ENCODE data around the gene KLHL1. TPM values are rescaled to one million over a fixed set of nuclear protein-coding genes. Genes with fewer than 3 reads are reported as not detected.

KLHL1 gene
- total and polyA plus RNA-seq, 4 donors, result 0.14 TPM; not detected in 3

- 71 to 88% methylated on average over 1 of the region's 1 CpG for WGBS, 2 donors
- peak in 1 of 3 donors; percentile 52 for DNase-seq
- TF ChIP-seq CTCF (IDR thresholded peaks at IDR 0.05; ENCODE audit: control extremely low read depth, extremely low read depth), result no peak
Measured at GRCh38 chr13:69879936-69880335, 228.3 kb downstream of the KLHL1 start.

GRCh38 chr13:69872321-69873047, 235.8 kb downstream of the KLHL1 start:
- Histone ChIP-seq H3K4me3 (no peak overlapping the region), H3K4me1 (ENCODE audit: control insufficient read depth in 5 of 5, insufficient read depth in 5 of 5, low read length in 5 of 5) (no peaks in the 10 kb centered on the region), H3K9me3 (ENCODE audit: control insufficient read depth in 4 of 4, insufficient read depth in 3 of 4, low read length in 3 of 4) (no peaks in the 10 kb centered on the region), H3K9ac (ENCODE audit: insufficient read depth in 1 of 2, low read length in 2 of 2) (no peak overlapping the region), H3K36me3 (ENCODE audit: control insufficient read depth in 4 of 4, insufficient read depth in 4 of 4, low read length in 4 of 4) (no peaks in the 10 kb centered on the region), H3K27me3 (ENCODE audit: control insufficient read depth in 3 of 3, insufficient read depth in 3 of 3, low read length in 2 of 3) (no peaks in the 10 kb centered on the region), H3K27ac (ENCODE audit: low read depth in 1 of 2, low read length in 1 of 2) (no peak overlapping the region)
- no peak for TF ChIP-seq CTCF (IDR thresholded peaks at IDR 0.05; ENCODE audit: control extremely low read depth, extremely low read depth)
- DNase-seq (no peak), ATAC-seq (ENCODE audit: insufficient read depth, low FRiP score) (no peak)
- WGBS, 2 donors, result 78 to 85% methylated on average over 4 of the region's 4 CpGs

More at GRCh38 chr13:69879936-69880335, 228.3 kb downstream of the KLHL1 start:
- Histone ChIP-seq H3K4me3 (no peak overlapping the region), H3K36me3 (ENCODE audit: control insufficient read depth in 4 of 4, insufficient read depth in 4 of 4, low read length in 4 of 4) (no peaks in the 10 kb centered on the region), H3K27me3 (ENCODE audit: control insufficient read depth in 3 of 3, insufficient read depth in 3 of 3, low read length in 2 of 3) (no peaks in the 10 kb centered on the region), H3K9ac (ENCODE audit: insufficient read depth in 1 of 2, low read length in 2 of 2) (no peak overlapping the region), H3K4me1 (ENCODE audit: control insufficient read depth in 5 of 5, insufficient read depth in 5 of 5, low read length in 5 of 5) (no peaks in the 10 kb centered on the region), H3K27ac (ENCODE audit: low read depth in 1 of 2, low read length in 1 of 2) (no peak overlapping the region), H3K9me3 (ENCODE audit: control insufficient read depth in 4 of 4, insufficient read depth in 3 of 4, low read length in 3 of 4) (no peaks in the 10 kb centered on the region)
- no peak for ATAC-seq (ENCODE audit: insufficient read depth, low FRiP score)

- no peak for TF ChIP-seq CTCF (IDR thresholded peaks at IDR 0.05; ENCODE audit: control extremely low read depth, extremely low read depth)
- no peaks in the 10 kb centered on the region for H3K9me3 ChIP-seq (ENCODE audit: control insufficient read depth in 4 of 4, insufficient read depth in 3 of 4, low read length in 3 of 4)
- H3K9ac ChIP-seq (ENCODE audit: insufficient read depth in 1 of 2, low read length in 2 of 2), result no peak overlapping the region
- no peaks in the 10 kb centered on the region for H3K36me3 ChIP-seq (ENCODE audit: control insufficient read depth in 4 of 4, insufficient read depth in 4 of 4, low read length in 4 of 4)
- ATAC-seq (ENCODE audit: insufficient read depth, low FRiP score) (no peak), DNase-seq (no peak)
- no peaks in the 10 kb centered on the region for H3K4me1 ChIP-seq (ENCODE audit: control insufficient read depth in 5 of 5, insufficient read depth in 5 of 5, low read length in 5 of 5)
- no peaks in the 10 kb centered on the region for H3K27me3 ChIP-seq (ENCODE audit: control insufficient read depth in 3 of 3, insufficient read depth in 3 of 3, low read length in 2 of 3)
- 74 to 91% methylated on average over 4 of the region's 4 CpGs for WGBS, 2 donors
- no peak overlapping the region for H3K27ac ChIP-seq (ENCODE audit: low read depth in 1 of 2, low read length in 1 of 2)
- no peak overlapping the region for H3K4me3 ChIP-seq
Measured at GRCh38 chr13:69866555-69866954, 241.7 kb downstream of the KLHL1 start.
